Stimulated activated CD4-positive, alpha-beta T cell treated with anti-CD3 and anti-CD28 coated beads, Interleukin-4, amount 100 ng/mL, for 24 hours (primary cell): Measurements from ENCODE around the gene SLC46A1.

Experiments
- DNase-seq: peaks from one replicate; pipeline ENCODE4 v3.0.0-alpha.2; 2020

SLC46A1 gene

GRCh38 chr17:28379814-28380801, 25.9 kb downstream of the SLC46A1 start:
- no peak for DNase-seq

- DNase-seq: no peak
Observed at GRCh38 chr17:28372945-28373274, 33.1 kb downstream of the SLC46A1 start.

GRCh38 chr17:28372203-28372944, 33.6 kb downstream of the SLC46A1 start:
- DNase-seq: peak; percentile 25

DNA sequence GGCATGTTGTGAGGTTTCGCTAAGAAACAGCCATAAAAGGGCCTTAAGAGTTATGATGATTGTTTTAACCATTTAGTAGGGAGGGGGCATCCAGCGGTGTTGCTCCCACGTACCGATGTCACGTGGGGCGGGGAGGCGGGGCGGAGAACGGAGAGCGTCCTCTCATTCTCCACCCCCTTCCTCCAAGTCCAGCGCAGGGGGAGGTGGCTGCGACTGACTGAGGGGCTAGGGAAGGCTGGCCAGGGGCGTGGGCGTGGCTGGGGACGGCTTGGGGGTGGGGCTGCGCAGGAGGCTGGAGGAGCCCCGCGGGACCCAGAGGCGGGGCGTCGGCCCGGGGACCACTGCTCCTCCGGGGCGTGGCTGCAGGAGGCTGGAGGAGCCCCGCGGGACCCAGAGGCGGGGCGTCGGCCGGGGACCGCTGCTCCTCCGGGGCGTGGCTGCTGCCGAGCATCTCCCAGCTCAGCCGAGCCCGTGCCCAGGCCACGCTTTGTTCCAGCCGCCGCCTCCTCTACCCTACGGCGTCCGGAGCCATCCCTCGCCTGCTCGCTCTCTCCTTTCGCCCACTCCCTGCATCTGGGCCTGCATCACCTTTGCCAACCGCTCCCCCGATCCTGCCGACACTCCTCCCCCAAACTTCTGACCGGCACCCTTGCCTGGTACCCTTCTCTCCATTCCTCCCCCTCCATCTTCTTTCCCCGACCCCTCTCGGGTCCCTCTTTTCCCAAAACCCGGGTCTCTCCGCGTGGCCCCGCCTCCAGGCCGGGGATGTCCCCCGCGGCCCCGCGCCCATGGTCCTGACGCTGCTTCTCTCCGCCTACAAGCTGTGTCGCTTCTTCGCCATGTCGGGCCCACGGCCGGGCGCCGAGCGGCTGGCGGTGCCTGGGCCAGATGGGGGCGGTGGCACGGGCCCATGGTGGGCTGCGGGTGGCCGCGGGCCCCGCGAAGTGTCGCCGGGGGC, 34.5 kb downstream of the SLC46A1 start, which contains the start of gene SARM1:
Gene SARM1 (plus strand): TSS at position 450 of the 958 bp plus-strand sequence. CDS start 339 bp downstream, at position 789.
- peak; percentile 86 for DNase-seq

DNA sequence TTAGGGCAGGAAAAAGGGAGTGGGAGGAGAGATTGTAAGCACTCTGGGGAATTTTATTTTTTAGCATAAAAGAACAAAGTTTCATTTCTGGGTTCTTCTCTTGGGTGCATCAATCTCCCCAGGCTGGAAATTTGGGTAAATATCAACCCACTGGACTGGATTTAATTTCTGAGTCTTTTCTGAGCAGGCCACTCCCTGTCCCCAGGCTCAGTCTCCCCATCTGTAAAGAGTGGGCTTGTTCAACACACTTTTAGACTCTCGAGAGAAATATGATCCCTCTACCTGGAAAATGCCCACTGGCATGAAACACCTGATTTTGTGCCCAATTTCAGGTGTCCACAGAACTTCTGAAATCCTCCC, 35.3 kb downstream of the SLC46A1 start:
- DNase-seq: no peak

GRCh38 chr17:28370035-28370743, 35.8 kb downstream of the SLC46A1 start, which contains the start of gene VTN:
TSS of gene VTN (minus strand) at chr17:28370307. CDS start at chr17:28370203, 104 bp downstream.
- no peak for DNase-seq

- no peak for DNase-seq
Observed at GRCh38 chr17:28369684-28370034, 36.4 kb downstream of the SLC46A1 start.

DNA sequence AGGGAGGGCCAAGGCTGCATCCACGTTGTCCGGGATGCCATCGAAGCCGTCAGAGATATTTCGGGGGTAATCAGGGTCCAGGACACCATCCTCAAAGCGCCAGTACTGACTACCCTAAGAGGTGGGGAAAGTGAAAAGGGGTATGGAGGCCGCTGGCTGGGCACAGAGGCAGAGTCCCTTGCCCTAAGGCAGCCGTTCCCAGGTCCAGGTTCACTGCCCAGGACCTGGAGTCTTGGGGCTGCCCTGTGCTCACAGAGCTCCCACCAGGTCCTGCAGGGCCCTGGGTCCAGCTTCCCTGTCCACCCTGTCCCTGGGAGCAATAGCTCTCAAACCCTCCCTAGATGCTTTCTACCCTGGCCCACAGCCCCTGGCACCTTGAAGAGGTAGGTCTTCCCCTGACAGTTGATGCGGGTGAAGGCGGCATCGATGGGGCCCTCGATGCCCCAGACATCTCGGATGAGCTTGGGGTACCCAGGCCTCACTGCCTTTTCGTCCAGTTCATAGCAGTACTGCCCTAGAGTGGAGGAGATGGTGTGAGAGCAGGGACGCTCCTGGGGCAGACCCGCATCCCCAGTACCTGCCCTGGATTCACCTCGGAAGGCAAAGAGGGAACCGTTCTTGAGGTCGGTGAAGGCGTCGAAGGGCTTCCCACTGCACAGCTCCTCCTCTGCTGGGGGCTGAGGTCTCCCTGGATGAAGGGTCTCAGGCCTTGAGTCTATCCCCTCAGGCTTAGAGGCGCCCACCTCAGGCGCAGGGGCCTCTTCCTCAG, 36.9 kb downstream of the SLC46A1 start:
- no peak for DNase-seq

DNA sequence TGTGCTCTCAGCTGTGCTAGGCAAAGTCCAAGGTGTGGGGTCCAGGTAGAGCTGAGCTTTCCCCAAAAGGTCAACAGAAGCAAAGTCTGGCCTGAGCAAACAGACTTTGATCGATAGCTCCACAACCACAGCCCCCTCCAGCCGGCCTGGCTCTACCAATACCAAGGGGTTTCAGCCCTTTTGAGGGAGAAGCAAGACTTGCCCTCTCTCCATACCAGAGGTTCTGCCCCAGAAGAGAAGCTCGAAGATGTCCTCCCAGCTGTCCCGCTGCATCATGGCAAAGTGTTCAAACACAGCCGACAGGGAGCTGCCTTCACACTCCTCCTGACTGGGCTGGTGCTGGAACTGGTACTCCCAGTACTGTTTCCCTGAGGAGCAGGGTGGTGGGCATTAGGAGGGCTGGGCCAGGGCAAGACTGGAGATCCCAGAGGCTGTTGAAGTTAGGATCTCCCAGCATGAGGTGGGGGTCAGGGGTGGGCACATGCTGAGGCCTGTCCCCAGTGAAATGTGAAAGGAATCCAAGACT, 37.6 kb downstream of the SLC46A1 start:
- no peak for DNase-seq

DNA sequence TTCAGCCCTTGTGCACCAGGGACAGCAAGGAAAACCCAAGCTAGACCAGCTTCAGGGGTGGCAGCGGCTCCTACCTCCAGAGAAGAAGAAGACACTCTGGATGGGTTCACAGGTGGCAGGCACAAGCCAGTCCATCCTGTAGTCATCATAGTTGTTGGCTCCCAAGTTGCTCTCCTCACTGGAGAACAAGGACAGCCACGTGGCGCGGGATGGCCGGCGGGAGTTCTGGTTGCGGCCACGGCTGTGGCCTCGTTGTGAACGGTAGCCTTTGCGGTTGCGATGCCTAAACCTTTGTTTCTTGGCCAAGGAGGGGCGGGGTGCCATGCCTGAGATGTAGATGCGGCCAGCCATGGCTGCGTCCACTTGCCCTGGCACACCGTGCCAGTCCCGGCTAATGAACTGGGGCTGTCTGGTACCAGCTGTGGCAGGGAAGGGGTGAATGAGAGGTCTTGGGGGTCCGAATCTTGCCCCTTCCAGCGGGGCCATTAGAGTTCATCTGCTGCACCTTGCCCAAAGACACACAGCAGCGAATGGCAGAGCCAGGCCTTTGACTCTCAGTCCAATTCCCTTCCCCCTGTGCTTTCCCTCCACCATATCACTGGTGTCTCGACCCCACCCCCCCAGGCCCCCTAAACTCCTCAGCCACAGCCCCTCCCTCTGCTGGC, 38.2 kb downstream of the SLC46A1 start:
- DNase-seq: no peak

GRCh38 chr17:28366605-28367004, 39.4 kb downstream of the SLC46A1 start:
- no peak for DNase-seq

- DNase-seq: no peak
Observed at GRCh38 chr17:28365487-28365886, 40.5 kb downstream of the SLC46A1 start.

DNA sequence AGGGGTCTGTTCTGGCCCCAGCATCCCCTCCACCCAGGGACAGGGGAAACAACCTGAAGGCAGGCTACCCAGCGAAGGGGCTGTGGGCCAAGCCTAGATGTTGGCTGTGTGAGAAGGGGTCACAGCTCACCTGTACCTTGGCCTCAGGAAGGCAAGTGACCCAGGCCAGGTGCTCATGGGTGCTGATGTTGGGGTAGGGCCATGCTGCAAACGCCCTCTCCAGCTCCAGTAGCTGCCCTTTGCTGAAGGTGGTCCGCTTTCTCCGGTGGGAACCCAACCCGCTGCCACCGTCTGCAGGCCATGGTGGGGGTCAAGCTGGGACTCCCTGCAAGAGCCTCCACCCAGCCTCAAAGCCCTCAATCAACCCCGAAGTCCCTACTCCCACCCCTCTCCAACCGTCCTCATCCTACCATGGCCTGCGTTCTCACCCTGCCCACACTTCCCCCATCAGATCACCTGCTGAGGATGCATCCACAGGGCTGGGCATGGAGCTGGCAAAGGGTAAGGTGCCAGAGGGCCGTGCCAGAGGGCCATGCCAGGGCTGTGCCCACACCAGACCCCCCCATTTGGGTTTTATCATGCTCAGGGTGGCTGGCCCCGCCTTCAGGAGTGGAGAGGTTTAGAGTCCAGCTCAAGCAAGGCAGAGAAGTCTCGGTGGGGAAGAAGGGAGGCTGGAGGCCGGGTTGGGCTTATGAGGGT, 41.2 kb downstream of the SLC46A1 start, which contains the start of gene SEBOX:
Gene SEBOX (minus strand): TSS at position 535 of the 699 bp plus-strand sequence. CDS start 48 bp downstream, at position 487.
- DNase-seq: no peak

- no peak for DNase-seq
Observed at GRCh38 chr17:28363776-28364650, 42.0 kb downstream of the SLC46A1 start.

DNA sequence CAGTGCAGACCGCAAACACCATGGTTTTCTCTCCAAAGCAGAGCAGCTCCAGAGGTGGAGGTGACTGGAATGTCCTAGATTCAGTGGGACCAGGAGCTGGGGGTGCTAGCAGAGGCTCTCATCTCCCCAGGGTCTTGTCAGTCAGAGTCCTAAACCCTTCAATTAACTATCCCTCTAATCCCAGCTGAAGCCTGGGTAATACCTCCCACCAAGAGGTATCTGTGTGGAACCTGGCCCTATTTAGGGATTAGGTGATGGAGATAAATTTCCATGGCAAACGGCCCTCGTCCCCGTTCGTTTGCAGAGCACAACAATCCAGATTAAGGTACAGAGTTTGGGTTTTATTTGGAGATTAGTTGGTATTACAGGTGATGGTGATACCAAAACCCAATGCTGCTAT, 42.8 kb downstream of the SLC46A1 start:
- no peak for DNase-seq

- no peak for DNase-seq
Observed at GRCh38 chr17:28357901-28358197, 48.2 kb downstream of the SLC46A1 start.

- DNase-seq: peak; percentile 97
Observed at GRCh38 chr17:28357061-28357900, 48.7 kb downstream of the SLC46A1 start, which contains the start of gene POLDIP2. TSS of gene POLDIP2 (minus strand) at chr17:28357527. CDS start at chr17:28357448, 79 bp downstream.

DNA sequence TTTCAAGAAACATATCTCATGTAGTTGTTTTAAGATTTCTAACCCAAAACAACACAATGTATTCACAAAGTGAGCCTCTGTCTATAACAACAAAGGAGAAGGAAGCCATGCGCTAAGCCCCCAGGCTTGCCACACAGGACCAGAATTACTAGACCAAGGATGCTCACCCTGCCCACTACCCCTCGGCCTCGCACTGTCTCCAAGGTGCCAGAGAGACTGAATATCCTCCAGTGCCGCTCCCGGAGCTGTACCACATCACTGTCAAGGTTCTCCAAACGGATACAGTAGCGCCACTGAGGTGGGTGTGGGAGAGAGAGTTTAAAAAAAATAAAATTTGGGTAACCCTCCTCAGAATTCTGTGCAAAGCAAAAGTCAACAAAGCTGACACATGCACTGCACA, 55.7 kb downstream of the SLC46A1 start:
- no peak for DNase-seq
